HepG2 (cell line): ENCODE data around the gene POC1A. TPM values are rescaled to one million over a fixed set of nuclear protein-coding genes. Genes with fewer than 3 reads are reported as not detected.

Experiments
- CHD2 ChIP-seq: IDR thresholded peaks from 2 replicates; pipeline ENCODE4 v1.6.1; 2011; ENCODE audit warnings: low read depth, low read length, improper control_type of control experiment
- FOXO1 ChIP-seq: sonication (generic); formaldehyde crosslinking; IDR thresholded peaks from 2 replicates; pipeline ENCODE4 v1.4.0; 2020; ENCODE audit warnings: missing genetic modification reagents
- GFI1 ChIP-seq: sonication (generic); formaldehyde crosslinking; IDR thresholded peaks from 2 replicates; pipeline ENCODE4 v1.5.0; 2020; ENCODE audit warnings: missing genetic modification reagents, mild to moderate bottlenecking, borderline replicate concordance
- GZF1 ChIP-seq: sonication (generic); formaldehyde crosslinking; IDR thresholded peaks from 2 replicates; pipeline ENCODE4 v1.5.1; 2020; ENCODE audit warnings: mild to moderate bottlenecking, missing genetic modification reagents
- LCORL ChIP-seq, 2 experiments: fragments of 450-650 bp in 1 of 2; sonication (generic) in 1 of 2; formaldehyde crosslinking in 1 of 2; IDR thresholded peaks; 2 replicates each; pipeline versions ENCODE4 v1.5.0 to v1.6.1; 2017 to 2020; ENCODE audit warnings: antibody characterized with exemption in 1 of 2, missing genetic modification reagents in 1 of 2
- NCOR1 ChIP-seq: fragments of 200-600 bp; sonication (generic); IDR thresholded peaks from 2 replicates; pipeline ENCODE4 v1.7.0; 2017; ENCODE audit warnings: antibody characterized with exemption, low read length, borderline replicate concordance
- NFIC ChIP-seq: IDR thresholded peaks from 2 replicates; pipeline ENCODE4 v1.6.1; 2012; ENCODE audit warnings: mild to moderate bottlenecking, low read length, inconsistent platforms
- SOX5 ChIP-seq: IDR thresholded peaks from 2 replicates; pipeline ENCODE4 v1.6.1; 2016; ENCODE audit warnings: borderline replicate concordance
- SOX6 ChIP-seq, 2 experiments: fragments of 450-650 bp in 1 of 2; sonication (generic) in 1 of 2; formaldehyde crosslinking in 1 of 2; IDR thresholded peaks; 2 replicates each; pipeline versions ENCODE4 v1.4.0 to v1.6.1; 2017 to 2020; ENCODE audit warnings: antibody characterized with exemption in 1 of 2, mild to moderate bottlenecking in 1 of 2, missing genetic modification reagents in 1 of 2
- SPEN ChIP-seq: sonication (generic); formaldehyde crosslinking; IDR thresholded peaks from 2 replicates; pipeline ENCODE4 v1.5.1; 2020; ENCODE audit warnings: low read depth, mild to moderate bottlenecking, missing genetic modification reagents
- TOPORS ChIP-seq: sonication (generic); formaldehyde crosslinking; IDR thresholded peaks from 2 replicates; pipeline ENCODE4 v1.8.0; 2023; ENCODE audit warnings: mild to moderate bottlenecking, missing genetic modification reagents
- WIZ ChIP-seq: sonication (generic); formaldehyde crosslinking; IDR thresholded peaks from 2 replicates; pipeline ENCODE4 v1.5.1; 2020; ENCODE audit warnings: mild to moderate bottlenecking, missing genetic modification reagents
- ZNF20 ChIP-seq: sonication (generic); formaldehyde crosslinking; IDR thresholded peaks from 2 replicates; pipeline ENCODE4 v1.4.0; 2020; ENCODE audit warnings: mild to moderate bottlenecking, moderate library complexity, missing genetic modification reagents
- ZNF235 ChIP-seq: sonication (generic); formaldehyde crosslinking; IDR thresholded peaks from 2 replicates; pipeline ENCODE4 v1.8.1; 2023; ENCODE audit warnings: mild to moderate bottlenecking, missing genetic modification reagents, borderline replicate concordance
- ZNF329 ChIP-seq: sonication (generic); formaldehyde crosslinking; IDR thresholded peaks from 2 replicates; pipeline ENCODE4 v1.9.0; 2021; ENCODE audit warnings: low read depth, mild to moderate bottlenecking, missing genetic modification reagents
- ZNF432 ChIP-seq: sonication (generic); formaldehyde crosslinking; IDR thresholded peaks from 2 replicates; pipeline ENCODE4 v1.5.0; 2020; ENCODE audit warnings: missing genetic modification reagents, mild to moderate bottlenecking, borderline replicate concordance
- ZNF44 ChIP-seq: sonication (generic); formaldehyde crosslinking; IDR thresholded peaks from 2 replicates; pipeline ENCODE4 v1.5.1; 2020; ENCODE audit warnings: mild to moderate bottlenecking, missing genetic modification reagents
- ZNF615 ChIP-seq: sonication (generic); formaldehyde crosslinking; IDR thresholded peaks from 2 replicates; pipeline ENCODE4 v1.5.0; 2020; ENCODE audit warnings: mild to moderate bottlenecking, missing genetic modification reagents, borderline replicate concordance
- ZNF772 ChIP-seq: sonication (generic); formaldehyde crosslinking; IDR thresholded peaks from 2 replicates; pipeline ENCODE4 v1.5.0; 2020; ENCODE audit warnings: mild to moderate bottlenecking, missing genetic modification reagents
- polyA plus RNA-seq, 8 experiments: library from polyadenylated mRNA; depleted of rRNA in 3 of 8; stranded (reverse) in 7 of 8; unstranded in 1 of 8; fragments of >200 nt; fragmentation: Illumina TruSeq in 4 of 8; extraction: Trizol in 4 of 8; gene quantifications; 2 replicates each; pipeline versions ENCODE4 v1.2.1 to v1.2.3, GENCODE V29; 2011 to 2016; ENCODE audit warnings: low read depth in 4 of 8, missing spikeins in 1 of 8, mixed read lengths in 1 of 8; ENCODE audit not compliant: insufficient read depth in 1 of 8
- total RNA-seq, 5 experiments: library from RNA; depleted of rRNA; stranded (reverse); fragments of >200 nt; fragmentation: Illumina TruSeq; extraction: Trizol; gene quantifications; 2 replicates each; pipeline ENCODE4 v1.2.3, GENCODE V29; 2016; ENCODE audit warnings: low read depth in 1 of 5
- TF ChIP-seq, protein P1 (sequence below): IDR thresholded peaks from 2 replicates; pipeline ENCODE4 v1.4.0; 2020; ENCODE audit warnings: mild to moderate bottlenecking, missing genetic modification reagents
- TF ChIP-seq, protein P2 (sequence below): sonication (generic); formaldehyde crosslinking; IDR thresholded peaks from 2 replicates; pipeline ENCODE4 v1.8.0; 2023; ENCODE audit warnings: mild to moderate bottlenecking, missing genetic modification reagents
- TF ChIP-seq, protein P3 (sequence below): sonication (generic); formaldehyde crosslinking; IDR thresholded peaks from 2 replicates; pipeline ENCODE4 v1.8.1; 2023; ENCODE audit warnings: mild to moderate bottlenecking, inconsistent platforms, moderate library complexity, missing genetic modification reagents, borderline replicate concordance
- TF ChIP-seq, protein P4 (sequence below): sonication (generic); formaldehyde crosslinking; IDR thresholded peaks from 2 replicates; pipeline ENCODE4 v1.4.0; 2020; ENCODE audit warnings: missing genetic modification reagents

Gene POC1A
- total and polyA plus RNA-seq, 2 of the 13 experiments (the other 11 are each of a cell fraction or from before 2014, with no cell fraction given), result 14.6 to 20.0 TPM

DNA sequence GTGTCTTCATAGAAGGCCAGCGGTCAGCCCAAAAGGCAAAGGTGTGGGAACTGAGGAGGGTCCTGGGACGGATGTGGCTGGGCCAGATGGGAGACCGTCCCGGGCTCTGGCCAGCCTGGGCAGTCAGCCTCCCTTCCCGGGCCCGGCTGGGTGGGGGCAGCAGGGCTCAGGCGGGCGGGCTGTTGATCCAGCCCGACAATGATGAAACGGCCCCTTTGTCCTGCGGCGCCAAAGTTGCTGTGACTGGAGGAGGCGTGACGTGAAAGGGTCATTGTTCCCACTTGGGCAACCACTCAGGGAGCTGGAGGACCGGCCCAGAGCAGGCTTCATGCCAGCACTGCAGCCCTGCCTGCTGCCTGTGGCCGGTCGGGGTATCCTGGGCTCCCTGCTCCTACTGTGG, 114.4 kb downstream of the POC1A start (continued):
- TF ChIP-seq, protein P1, sequence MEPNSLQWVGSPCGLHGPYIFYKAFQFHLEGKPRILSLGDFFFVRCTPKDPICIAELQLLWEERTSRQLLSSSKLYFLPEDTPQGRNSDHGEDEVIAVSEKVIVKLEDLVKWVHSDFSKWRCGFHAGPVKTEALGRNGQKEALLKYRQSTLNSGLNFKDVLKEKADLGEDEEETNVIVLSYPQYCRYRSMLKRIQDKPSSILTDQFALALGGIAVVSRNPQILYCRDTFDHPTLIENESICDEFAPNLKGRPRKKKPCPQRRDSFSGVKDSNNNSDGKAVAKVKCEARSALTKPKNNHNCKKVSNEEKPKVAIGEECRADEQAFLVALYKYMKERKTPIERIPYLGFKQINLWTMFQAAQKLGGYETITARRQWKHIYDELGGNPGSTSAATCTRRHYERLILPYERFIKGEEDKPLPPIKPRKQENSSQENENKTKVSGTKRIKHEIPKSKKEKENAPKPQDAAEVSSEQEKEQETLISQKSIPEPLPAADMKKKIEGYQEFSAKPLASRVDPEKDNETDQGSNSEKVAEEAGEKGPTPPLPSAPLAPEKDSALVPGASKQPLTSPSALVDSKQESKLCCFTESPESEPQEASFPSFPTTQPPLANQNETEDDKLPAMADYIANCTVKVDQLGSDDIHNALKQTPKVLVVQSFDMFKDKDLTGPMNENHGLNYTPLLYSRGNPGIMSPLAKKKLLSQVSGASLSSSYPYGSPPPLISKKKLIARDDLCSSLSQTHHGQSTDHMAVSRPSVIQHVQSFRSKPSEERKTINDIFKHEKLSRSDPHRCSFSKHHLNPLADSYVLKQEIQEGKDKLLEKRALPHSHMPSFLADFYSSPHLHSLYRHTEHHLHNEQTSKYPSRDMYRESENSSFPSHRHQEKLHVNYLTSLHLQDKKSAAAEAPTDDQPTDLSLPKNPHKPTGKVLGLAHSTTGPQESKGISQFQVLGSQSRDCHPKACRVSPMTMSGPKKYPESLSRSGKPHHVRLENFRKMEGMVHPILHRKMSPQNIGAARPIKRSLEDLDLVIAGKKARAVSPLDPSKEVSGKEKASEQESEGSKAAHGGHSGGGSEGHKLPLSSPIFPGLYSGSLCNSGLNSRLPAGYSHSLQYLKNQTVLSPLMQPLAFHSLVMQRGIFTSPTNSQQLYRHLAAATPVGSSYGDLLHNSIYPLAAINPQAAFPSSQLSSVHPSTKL (CRISPR knock-in tag), result peak; percentile 59
- TF ChIP-seq SPEN (CRISPR knock-in tag), result no peak
- TF ChIP-seq, protein P2, sequence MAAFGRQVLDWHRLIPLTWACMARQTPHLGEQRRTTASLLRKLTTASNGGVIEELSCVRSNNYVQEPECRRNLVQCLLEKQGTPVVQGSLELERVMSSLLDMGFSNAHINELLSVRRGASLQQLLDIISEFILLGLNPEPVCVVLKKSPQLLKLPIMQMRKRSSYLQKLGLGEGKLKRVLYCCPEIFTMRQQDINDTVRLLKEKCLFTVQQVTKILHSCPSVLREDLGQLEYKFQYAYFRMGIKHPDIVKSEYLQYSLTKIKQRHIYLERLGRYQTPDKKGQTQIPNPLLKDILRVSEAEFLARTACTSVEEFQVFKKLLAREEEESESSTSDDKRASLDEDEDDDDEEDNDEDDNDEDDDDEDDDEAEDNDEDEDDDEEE (CRISPR knock-in tag), result no peak
- TF ChIP-seq, protein P3, sequence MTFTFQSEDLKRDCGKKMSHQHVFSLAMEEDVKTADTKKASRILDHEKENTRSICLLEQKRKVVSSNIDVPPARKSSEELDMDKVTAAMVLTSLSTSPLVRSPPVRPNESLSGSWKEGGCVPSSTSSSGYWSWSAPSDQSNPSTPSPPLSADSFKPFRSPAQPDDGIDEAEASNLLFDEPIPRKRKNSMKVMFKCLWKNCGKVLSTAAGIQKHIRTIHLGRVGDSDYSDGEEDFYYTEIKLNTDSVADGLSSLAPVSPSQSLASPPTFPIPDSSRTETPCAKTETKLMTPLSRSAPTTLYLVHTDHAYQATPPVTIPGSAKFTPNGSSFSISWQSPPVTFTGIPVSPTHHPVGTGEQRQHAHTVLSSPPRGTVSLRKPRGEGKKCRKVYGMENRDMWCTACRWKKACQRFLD, result no peak
- TF ChIP-seq ZNF432 (CRISPR knock-in tag), result no peak
- peak; percentile 88 for TF ChIP-seq FOXO1
- no peak for TF ChIP-seq WIZ
- no peak for TF ChIP-seq GFI1 (CRISPR knock-in tag)
- peak; percentile 31; the same call in 1 of the 2 replicates for TF ChIP-seq NCOR1
- peak; percentile 99 for TF ChIP-seq SOX5 (CRISPR knock-in tag)
- no peak for TF ChIP-seq ZNF615
- TF ChIP-seq ZNF772 (CRISPR knock-in tag), result 0 out of 2 replicates have a peak, but pooled peaks have one; percentile 45
- TF ChIP-seq ZNF44 (CRISPR knock-in tag), result no peak
- TF ChIP-seq, protein P4, sequence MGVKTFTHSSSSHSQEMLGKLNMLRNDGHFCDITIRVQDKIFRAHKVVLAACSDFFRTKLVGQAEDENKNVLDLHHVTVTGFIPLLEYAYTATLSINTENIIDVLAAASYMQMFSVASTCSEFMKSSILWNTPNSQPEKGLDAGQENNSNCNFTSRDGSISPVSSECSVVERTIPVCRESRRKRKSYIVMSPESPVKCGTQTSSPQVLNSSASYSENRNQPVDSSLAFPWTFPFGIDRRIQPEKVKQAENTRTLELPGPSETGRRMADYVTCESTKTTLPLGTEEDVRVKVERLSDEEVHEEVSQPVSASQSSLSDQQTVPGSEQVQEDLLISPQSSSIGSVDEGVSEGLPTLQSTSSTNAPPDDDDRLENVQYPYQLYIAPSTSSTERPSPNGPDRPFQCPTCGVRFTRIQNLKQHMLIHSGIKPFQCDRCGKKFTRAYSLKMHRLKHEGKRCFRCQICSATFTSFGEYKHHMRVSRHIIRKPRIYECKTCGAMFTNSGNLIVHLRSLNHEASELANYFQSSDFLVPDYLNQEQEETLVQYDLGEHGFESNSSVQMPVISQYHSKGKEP (CRISPR knock-in tag), result no peak
- TF ChIP-seq CHD2, result no peak
- no peak for TF ChIP-seq GZF1 (CRISPR knock-in tag)
- no peak for TF ChIP-seq ZNF20
- no peak for TF ChIP-seq SOX6 (IDR thresholded peaks at IDR 0.05)
- TF ChIP-seq SOX6 (CRISPR knock-in tag; IDR thresholded peaks at IDR 0.05), result peak; percentile 99
- TF ChIP-seq ZNF329 (CRISPR knock-in tag), result no peak
- TF ChIP-seq TOPORS (CRISPR knock-in tag), result no peak
- no peak for TF ChIP-seq NFIC
- TF ChIP-seq LCORL (IDR thresholded peaks at IDR 0.05), result no peak
- TF ChIP-seq LCORL (CRISPR knock-in tag; IDR thresholded peaks at IDR 0.05), result peak; percentile 55
- TF ChIP-seq ZNF235 (CRISPR knock-in tag), result no peak
